Raji (cell line): ENCODE data around the gene HOXB5.

Experiments
- POLR2A ChIP-seq: IDR thresholded peaks from 2 replicates; pipeline ENCODE4 v1.6.1; 2011; ENCODE audit warnings: low read depth, low read length, control low read depth; ENCODE audit not compliant: insufficient read depth

HOXB5 gene

DNA sequence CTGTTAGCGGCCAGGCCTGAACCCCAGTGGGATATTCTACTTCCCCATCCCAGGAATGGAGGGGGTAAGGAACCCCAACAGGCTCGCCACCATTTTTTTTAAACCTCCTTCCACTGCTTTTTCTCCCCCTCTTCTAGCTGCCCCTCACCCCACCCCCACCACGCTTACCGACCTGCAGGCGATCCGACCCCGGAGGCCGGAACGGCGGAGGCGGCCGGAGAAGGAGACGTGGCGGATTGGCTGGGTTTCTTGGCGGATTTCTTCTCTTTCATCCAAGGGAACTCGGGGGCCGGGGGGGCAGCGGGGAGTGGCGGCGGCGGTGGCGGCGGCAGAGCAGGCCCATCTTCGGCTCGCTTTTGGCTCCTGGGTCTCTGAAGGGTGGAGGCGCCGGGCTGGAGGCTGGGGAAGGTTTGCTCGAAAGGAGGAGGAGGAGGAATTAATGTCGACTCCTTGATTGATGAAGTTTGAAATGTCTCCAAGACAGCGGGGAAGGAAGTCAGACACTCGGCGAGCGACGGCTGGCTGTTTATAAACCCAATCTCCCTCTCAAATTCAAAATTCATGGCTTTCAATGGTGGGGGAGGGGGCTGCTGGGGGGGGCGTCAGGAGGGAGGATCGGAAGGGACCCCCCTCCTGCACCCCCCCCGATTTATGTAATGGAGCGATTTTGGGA, 49.1 kb downstream of the HOXB5 start:
- no peak for TF ChIP-seq POLR2A

- no peak for TF ChIP-seq POLR2A
Measured at GRCh38 chr17:48543854-48544348, 49.7 kb downstream of the HOXB5 start.

GRCh38 chr17:48543107-48543853, 50.3 kb downstream of the HOXB5 start:
- no peak for TF ChIP-seq POLR2A

- no peak for TF ChIP-seq POLR2A
Measured at GRCh38 chr17:48542698-48543106, 50.9 kb downstream of the HOXB5 start.

DNA sequence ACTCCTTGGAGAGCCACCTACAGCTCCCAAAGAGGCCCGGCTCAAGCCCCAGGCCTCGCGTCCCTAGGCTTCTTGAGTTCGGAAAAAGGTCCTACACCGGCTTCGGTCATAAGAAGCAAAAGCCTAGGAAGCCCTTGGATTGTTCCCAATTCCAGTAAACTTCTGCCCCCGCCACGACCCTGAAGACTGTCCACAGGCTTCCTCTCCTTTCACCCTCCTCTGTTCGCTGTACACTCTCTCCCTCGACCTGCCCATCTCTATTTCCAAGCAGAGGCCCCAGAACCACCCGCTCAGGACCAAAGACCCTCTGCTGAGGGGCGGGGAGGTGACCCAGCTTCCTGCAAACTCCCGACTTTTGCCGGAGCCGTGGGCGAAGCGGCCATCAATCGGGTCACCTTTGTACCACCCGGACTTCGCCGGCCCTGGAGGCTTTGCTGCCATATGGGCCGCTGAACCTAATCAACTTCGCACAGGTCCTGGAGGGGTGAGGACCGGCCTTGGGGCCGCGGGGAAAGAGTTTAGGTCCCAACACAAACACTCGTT, 51.4 kb downstream of the HOXB5 start:
- no peak for TF ChIP-seq POLR2A

DNA sequence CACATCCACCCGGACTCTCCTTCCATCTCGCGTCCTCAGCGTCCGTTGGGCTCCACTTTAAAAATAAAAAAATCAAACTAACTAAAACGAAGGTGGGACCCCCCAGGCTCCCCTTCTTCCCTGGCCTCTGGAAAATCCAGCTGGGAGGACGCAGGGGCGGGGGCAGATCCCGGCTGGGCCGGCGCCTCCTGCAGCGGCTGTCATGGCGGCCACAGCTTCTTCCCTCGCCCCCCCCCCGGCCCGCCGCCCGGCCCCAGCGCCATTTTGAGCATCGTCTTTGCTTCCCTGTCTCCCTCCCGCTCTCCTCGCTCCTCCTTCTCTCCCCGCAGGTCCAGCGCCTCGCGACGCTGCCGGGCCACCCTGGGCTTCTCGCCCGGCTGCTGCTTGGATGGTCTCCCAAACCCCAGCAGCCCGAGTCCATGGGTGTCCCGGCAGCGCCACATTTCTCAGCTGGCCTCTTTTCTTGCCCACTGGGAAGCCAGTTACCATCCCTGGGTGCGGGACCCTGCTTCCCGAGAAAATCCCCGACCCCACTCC, 51.9 kb downstream of the HOXB5 start:
- no peak for TF ChIP-seq POLR2A
